WTC11 (cell line): ENCODE measurements around the gene CES5A.

Experiments used
- ATF6 ChIP-seq: sonication (generic); formaldehyde crosslinking; IDR thresholded peaks from 2 replicates; pipeline ENCODE4 v1.8.1; 2023; ENCODE audit warnings: mild to moderate bottlenecking, missing genetic modification reagents
- FOXK1 ChIP-seq: sonication (generic); formaldehyde crosslinking; IDR thresholded peaks from 2 replicates; pipeline ENCODE4 v1.8.0; 2022; ENCODE audit warnings: mild to moderate bottlenecking, moderate library complexity, missing genetic modification reagents
- PREB ChIP-seq: sonication (generic); formaldehyde crosslinking; IDR thresholded peaks from 2 replicates; pipeline ENCODE4 v1.8.1; 2022; ENCODE audit warnings: mild to moderate bottlenecking, missing genetic modification reagents, moderate library complexity, borderline replicate concordance
- ZBTB43 ChIP-seq: sonication (generic); formaldehyde crosslinking; IDR thresholded peaks from 2 replicates; pipeline ENCODE4 v1.8.1; 2023; ENCODE audit warnings: mild to moderate bottlenecking, missing genetic modification reagents
- ZNF232 ChIP-seq: sonication (generic); formaldehyde crosslinking; IDR thresholded peaks from 2 replicates; pipeline ENCODE4 v1.8.0; 2022; ENCODE audit warnings: mild to moderate bottlenecking, missing genetic modification reagents
- TF ChIP-seq, protein P1 (sequence below): sonication (generic); formaldehyde crosslinking; IDR thresholded peaks from 2 replicates; pipeline ENCODE4 v1.8.0; 2022; ENCODE audit warnings: mild to moderate bottlenecking, missing genetic modification reagents
- TF ChIP-seq, protein P2 (sequence below): fragments of 200-600 bp; IDR thresholded peaks from 2 replicates; pipeline ENCODE4 v1.8.0; 2022; ENCODE audit warnings: antibody characterized with exemption

DNA sequence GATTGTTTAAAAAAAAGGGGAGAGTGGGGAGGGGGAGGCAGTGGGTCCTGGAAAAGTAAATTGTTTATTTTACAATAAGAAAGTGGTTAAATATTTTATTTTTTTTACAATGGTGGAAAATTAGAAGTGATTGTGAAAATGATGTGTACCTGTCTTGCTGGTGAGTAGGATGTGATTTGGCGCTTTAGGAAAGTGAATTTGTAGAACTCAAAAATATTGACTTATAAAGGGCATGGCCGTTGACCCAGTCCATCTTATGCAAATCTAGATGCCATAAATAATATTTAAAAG lies 32.1 kb downstream of the CES5A start:
- TF ChIP-seq FOXK1 (CRISPR knock-in tag) (no peak), ZBTB43 (CRISPR knock-in tag) (no peak), PREB (CRISPR knock-in tag) (no peak), ATF6 (CRISPR knock-in tag) (no peak), ZNF232 (CRISPR knock-in tag) (no peak)
- TF ChIP-seq, protein P1, sequence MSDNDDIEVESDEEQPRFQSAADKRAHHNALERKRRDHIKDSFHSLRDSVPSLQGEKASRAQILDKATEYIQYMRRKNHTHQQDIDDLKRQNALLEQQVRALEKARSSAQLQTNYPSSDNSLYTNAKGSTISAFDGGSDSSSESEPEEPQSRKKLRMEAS (CRISPR knock-in tag) = no peak
- TF ChIP-seq, protein P2, sequence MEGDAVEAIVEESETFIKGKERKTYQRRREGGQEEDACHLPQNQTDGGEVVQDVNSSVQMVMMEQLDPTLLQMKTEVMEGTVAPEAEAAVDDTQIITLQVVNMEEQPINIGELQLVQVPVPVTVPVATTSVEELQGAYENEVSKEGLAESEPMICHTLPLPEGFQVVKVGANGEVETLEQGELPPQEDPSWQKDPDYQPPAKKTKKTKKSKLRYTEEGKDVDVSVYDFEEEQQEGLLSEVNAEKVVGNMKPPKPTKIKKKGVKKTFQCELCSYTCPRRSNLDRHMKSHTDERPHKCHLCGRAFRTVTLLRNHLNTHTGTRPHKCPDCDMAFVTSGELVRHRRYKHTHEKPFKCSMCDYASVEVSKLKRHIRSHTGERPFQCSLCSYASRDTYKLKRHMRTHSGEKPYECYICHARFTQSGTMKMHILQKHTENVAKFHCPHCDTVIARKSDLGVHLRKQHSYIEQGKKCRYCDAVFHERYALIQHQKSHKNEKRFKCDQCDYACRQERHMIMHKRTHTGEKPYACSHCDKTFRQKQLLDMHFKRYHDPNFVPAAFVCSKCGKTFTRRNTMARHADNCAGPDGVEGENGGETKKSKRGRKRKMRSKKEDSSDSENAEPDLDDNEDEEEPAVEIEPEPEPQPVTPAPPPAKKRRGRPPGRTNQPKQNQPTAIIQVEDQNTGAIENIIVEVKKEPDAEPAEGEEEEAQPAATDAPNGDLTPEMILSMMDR = no peak
